ENCODE data around the gene PNISR.

DNA sequence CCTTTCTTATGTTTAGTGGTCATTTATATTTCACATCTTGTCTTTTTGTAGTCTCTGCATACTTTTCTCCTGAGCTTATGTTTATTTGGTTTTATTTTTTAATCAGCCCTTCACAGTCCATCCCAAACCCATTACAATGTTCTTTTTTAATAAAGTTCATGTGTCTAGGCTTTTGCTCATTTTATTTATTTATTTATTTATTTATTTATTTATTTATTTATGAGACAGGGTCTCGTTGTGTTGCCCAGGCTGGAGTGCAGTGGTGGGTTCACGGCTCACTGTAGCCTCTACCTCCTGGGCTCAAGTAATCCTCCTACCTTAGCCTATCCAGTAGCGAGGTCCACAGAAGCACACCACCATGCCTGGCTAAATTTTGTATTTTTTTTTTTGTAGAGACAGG is 34.2 kb downstream of the PNISR start:
- TF ChIP-seq, protein P1, sequence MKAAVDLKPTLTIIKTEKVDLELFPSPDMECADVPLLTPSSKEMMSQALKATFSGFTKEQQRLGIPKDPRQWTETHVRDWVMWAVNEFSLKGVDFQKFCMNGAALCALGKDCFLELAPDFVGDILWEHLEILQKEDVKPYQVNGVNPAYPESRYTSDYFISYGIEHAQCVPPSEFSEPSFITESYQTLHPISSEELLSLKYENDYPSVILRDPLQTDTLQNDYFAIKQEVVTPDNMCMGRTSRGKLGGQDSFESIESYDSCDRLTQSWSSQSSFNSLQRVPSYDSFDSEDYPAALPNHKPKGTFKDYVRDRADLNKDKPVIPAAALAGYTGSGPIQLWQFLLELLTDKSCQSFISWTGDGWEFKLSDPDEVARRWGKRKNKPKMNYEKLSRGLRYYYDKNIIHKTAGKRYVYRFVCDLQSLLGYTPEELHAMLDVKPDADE (IDR thresholded peaks at IDR 0.05): no peak
- TF ChIP-seq, protein P2, sequence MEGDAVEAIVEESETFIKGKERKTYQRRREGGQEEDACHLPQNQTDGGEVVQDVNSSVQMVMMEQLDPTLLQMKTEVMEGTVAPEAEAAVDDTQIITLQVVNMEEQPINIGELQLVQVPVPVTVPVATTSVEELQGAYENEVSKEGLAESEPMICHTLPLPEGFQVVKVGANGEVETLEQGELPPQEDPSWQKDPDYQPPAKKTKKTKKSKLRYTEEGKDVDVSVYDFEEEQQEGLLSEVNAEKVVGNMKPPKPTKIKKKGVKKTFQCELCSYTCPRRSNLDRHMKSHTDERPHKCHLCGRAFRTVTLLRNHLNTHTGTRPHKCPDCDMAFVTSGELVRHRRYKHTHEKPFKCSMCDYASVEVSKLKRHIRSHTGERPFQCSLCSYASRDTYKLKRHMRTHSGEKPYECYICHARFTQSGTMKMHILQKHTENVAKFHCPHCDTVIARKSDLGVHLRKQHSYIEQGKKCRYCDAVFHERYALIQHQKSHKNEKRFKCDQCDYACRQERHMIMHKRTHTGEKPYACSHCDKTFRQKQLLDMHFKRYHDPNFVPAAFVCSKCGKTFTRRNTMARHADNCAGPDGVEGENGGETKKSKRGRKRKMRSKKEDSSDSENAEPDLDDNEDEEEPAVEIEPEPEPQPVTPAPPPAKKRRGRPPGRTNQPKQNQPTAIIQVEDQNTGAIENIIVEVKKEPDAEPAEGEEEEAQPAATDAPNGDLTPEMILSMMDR (conservative IDR thresholded peaks at IDR 0.05; ENCODE audit: low read depth in 2 of 2): no peak
- TF ChIP-seq POLR2AphosphoS5 (IDR thresholded peaks at IDR 0.05; ENCODE audit: low read depth) (no peak), JUNB (IDR thresholded peaks at IDR 0.05; ENCODE audit: unreplicated experiment) (no peak), EZH2 (IDR thresholded peaks at IDR 0.05; ENCODE audit: low read depth, unreplicated experiment) (no peak)
- TF ChIP-seq, protein P3, sequence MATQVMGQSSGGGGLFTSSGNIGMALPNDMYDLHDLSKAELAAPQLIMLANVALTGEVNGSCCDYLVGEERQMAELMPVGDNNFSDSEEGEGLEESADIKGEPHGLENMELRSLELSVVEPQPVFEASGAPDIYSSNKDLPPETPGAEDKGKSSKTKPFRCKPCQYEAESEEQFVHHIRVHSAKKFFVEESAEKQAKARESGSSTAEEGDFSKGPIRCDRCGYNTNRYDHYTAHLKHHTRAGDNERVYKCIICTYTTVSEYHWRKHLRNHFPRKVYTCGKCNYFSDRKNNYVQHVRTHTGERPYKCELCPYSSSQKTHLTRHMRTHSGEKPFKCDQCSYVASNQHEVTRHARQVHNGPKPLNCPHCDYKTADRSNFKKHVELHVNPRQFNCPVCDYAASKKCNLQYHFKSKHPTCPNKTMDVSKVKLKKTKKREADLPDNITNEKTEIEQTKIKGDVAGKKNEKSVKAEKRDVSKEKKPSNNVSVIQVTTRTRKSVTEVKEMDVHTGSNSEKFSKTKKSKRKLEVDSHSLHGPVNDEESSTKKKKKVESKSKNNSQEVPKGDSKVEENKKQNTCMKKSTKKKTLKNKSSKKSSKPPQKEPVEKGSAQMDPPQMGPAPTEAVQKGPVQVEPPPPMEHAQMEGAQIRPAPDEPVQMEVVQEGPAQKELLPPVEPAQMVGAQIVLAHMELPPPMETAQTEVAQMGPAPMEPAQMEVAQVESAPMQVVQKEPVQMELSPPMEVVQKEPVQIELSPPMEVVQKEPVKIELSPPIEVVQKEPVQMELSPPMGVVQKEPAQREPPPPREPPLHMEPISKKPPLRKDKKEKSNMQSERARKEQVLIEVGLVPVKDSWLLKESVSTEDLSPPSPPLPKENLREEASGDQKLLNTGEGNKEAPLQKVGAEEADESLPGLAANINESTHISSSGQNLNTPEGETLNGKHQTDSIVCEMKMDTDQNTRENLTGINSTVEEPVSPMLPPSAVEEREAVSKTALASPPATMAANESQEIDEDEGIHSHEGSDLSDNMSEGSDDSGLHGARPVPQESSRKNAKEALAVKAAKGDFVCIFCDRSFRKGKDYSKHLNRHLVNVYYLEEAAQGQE (IDR thresholded peaks at IDR 0.05; ENCODE audit: unreplicated experiment): no peak
- TF ChIP-seq, protein P4, sequence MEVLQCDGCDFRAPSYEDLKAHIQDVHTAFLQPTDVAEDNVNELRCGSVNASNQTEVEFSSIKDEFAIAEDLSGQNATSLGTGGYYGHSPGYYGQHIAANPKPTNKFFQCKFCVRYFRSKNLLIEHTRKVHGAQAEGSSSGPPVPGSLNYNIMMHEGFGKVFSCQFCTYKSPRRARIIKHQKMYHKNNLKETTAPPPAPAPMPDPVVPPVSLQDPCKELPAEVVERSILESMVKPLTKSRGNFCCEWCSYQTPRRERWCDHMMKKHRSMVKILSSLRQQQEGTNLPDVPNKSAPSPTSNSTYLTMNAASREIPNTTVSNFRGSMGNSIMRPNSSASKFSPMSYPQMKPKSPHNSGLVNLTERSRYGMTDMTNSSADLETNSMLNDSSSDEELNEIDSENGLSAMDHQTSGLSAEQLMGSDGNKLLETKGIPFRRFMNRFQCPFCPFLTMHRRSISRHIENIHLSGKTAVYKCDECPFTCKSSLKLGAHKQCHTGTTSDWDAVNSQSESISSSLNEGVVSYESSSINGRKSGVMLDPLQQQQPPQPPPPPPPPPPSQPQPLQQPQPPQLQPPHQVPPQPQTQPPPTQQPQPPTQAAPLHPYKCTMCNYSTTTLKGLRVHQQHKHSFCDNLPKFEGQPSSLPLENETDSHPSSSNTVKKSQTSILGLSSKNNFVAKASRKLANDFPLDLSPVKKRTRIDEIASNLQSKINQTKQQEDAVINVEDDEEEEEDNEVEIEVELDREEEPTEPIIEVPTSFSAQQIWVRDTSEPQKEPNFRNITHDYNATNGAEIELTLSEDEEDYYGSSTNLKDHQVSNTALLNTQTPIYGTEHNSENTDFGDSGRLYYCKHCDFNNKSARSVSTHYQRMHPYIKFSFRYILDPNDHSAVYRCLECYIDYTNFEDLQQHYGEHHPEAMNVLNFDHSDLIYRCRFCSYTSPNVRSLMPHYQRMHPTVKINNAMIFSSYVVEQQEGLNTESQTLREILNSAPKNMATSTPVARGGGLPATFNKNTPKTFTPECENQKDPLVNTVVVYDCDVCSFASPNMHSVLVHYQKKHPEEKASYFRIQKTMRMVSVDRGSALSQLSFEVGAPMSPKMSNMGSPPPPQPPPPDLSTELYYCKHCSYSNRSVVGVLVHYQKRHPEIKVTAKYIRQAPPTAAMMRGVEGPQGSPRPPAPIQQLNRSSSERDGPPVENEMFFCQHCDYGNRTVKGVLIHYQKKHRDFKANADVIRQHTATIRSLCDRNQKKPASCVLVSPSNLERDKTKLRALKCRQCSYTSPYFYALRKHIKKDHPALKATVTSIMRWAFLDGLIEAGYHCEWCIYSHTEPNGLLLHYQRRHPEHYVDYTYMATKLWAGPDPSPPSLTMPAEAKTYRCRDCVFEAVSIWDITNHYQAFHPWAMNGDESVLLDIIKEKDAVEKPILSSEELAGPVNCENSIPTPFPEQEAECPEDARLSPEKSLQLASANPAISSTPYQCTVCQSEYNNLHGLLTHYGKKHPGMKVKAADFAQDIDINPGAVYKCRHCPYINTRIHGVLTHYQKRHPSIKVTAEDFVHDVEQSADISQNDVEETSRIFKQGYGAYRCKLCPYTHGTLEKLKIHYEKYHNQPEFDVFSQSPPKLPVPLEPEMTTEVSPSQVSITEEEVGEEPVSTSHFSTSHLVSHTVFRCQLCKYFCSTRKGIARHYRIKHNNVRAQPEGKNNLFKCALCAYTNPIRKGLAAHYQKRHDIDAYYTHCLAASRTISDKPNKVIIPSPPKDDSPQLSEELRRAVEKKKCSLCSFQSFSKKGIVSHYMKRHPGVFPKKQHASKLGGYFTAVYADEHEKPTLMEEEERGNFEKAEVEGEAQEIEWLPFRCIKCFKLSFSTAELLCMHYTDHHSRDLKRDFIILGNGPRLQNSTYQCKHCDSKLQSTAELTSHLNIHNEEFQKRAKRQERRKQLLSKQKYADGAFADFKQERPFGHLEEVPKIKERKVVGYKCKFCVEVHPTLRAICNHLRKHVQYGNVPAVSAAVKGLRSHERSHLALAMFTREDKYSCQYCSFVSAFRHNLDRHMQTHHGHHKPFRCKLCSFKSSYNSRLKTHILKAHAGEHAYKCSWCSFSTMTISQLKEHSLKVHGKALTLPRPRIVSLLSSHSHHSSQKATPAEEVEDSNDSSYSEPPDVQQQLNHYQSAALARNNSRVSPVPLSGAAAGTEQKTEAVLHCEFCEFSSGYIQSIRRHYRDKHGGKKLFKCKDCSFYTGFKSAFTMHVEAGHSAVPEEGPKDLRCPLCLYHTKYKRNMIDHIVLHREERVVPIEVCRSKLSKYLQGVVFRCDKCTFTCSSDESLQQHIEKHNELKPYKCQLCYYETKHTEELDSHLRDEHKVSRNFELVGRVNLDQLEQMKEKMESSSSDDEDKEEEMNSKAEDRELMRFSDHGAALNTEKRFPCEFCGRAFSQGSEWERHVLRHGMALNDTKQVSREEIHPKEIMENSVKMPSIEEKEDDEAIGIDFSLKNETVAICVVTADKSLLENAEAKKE (CRISPR knock-in tag; IDR thresholded peaks at IDR 0.05): no peak
